Measurements from ENCODE around the gene HAPLN1.

GRCh38 chr5:83750749-83751148 is 30.1 kb upstream of the HAPLN1 start:
- TF ChIP-seq CTCF (IDR thresholded peaks at IDR 0.05) (no peak), POLR2A (IDR thresholded peaks at IDR 0.05) (no peak)
